Neural progenitor cell (in vitro differentiated cells): Measurements from ENCODE around the gene MACC1. TPM values are rescaled to one million over a fixed set of nuclear protein-coding genes. Genes with fewer than 3 reads are reported as not detected.

Experiments used
- DNase-seq: peaks from one replicate; pipeline ENCODE4 v3.0.0-alpha.2; 2016; ENCODE audit warnings: low spot score
- H2AFZ ChIP-seq: fragments of 200-600 bp; sonication (generic); replicated peaks from 2 replicates; pipeline ENCODE4 v1.6.1; 2016; ENCODE audit warnings: antibody characterized with exemption
- H3F3A ChIP-seq: fragments of 200-600 bp; sonication (generic); 2 replicates; pipeline ENCODE4 v1.6.1; 2016; ENCODE audit warnings: antibody characterized with exemption, low read depth
- H3K27ac ChIP-seq: fragments of 200-600 bp; sonication (generic); 2 replicates; pipeline ENCODE4 v1.5.1; 2016; ENCODE audit warnings: mild to moderate bottlenecking
- H3K27me3 ChIP-seq: fragments of 200-600 bp; sonication (generic); 2 replicates; pipeline ENCODE4 v1.6.1; 2016; ENCODE audit warnings: mild to moderate bottlenecking, moderate library complexity
- H3K36me3 ChIP-seq: fragments of 200-600 bp; sonication (generic); 2 replicates; pipeline ENCODE4 v1.5.1; 2016
- H3K4me1 ChIP-seq: fragments of 200-600 bp; sonication (generic); 2 replicates; pipeline ENCODE4 v1.6.1; 2016; ENCODE audit warnings: mixed run types
- H3K4me2 ChIP-seq: fragments of 200-600 bp; sonication (generic); 2 replicates; pipeline ENCODE4 v1.6.1; 2016
- H3K4me3 ChIP-seq: fragments of 200-600 bp; sonication (generic); 2 replicates; pipeline ENCODE4 v1.5.1; 2016
- H3K79me2 ChIP-seq: fragments of 200-600 bp; sonication (generic); 2 replicates; pipeline ENCODE4 v1.6.1; 2016; ENCODE audit warnings: low read depth
- H3K9ac ChIP-seq: fragments of 200-600 bp; sonication (generic); 2 replicates; pipeline ENCODE4 v1.6.1; 2016
- H3K9me3 ChIP-seq: fragments of 200-600 bp; sonication (generic); 2 replicates; pipeline ENCODE4 v1.5.1; 2016; ENCODE audit warnings: low read depth
- H4K20me1 ChIP-seq: fragments of 200-600 bp; sonication (generic); 2 replicates; pipeline ENCODE4 v1.6.1; 2016; ENCODE audit warnings: low read depth
- H3K27ac Mint-ChIP-seq: 3 replicates; pipeline ENCODE4 v1.8.0; 2021; ENCODE audit warnings: mixed read lengths
- H3K27me3 Mint-ChIP-seq: 2 replicates; pipeline ENCODE4 v1.8.0; 2022; ENCODE audit warnings: low read depth, mild to moderate bottlenecking, inconsistent platforms, moderate library complexity, mixed read lengths; ENCODE audit not compliant: insufficient read depth
- H3K36me3 Mint-ChIP-seq: 3 replicates; pipeline ENCODE4 v1.8.0; 2021; ENCODE audit warnings: mixed read lengths
- H3K4me1 Mint-ChIP-seq: 3 replicates; pipeline ENCODE4 v1.8.0; 2021; ENCODE audit warnings: mixed read lengths
- H3K4me3 Mint-ChIP-seq: 3 replicates; pipeline ENCODE4 v1.8.0; 2021; ENCODE audit warnings: mild to moderate bottlenecking, moderate library complexity, mixed read lengths
- H3K9me3 Mint-ChIP-seq: 3 replicates; pipeline ENCODE4 v1.8.0; 2020; ENCODE audit warnings: mixed read lengths
- EZH2 ChIP-seq: fragments of 200-600 bp; sonication (generic); IDR thresholded peaks from 2 replicates; pipeline ENCODE4 v1.6.1; 2017; ENCODE audit warnings: antibody characterized with exemption, mild to moderate bottlenecking, moderate library complexity
- EZH2phosphoT487 ChIP-seq: fragments of 200-600 bp; sonication (generic); IDR thresholded peaks from 2 replicates; pipeline ENCODE4 v1.6.1; 2017; ENCODE audit warnings: antibody characterized with exemption
- total RNA-seq: library from RNA; depleted of rRNA; stranded (reverse); fragments of >200 nt; gene quantifications from 2 replicates; pipeline ENCODE4 v1.2.3, GENCODE V29; 2015; ENCODE audit warnings: low replicate concordance
- TF ChIP-seq, protein P1 (sequence below): fragments of 200-600 bp; sonication (generic); IDR thresholded peaks from 2 replicates; pipeline ENCODE4 v1.5.1; 2017; ENCODE audit warnings: antibody characterized with exemption, mild to moderate bottlenecking

Gene MACC1
- total RNA-seq, 1 donor from 2014 or later = 7.2 TPM

DNA sequence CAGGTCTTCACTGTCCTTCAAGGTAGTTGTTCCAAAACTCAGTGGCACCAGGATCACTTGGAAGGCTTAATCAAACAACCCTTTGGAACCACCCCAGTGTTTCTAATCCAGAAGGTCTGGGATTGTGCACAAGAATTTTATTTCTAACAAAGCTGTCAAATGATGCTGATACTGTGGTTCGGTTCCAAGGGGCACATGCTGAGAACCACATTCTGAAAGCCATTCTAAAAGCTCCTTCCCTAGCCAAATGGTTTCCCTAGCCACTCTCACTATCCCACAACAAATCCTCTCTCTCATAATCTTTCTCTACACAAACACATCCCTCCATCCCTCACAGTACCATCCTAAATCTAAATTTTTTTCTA is 52.1 kb downstream of the MACC1 start:
- Mint-ChIP-seq H3K27ac (peak overlapping the region; percentile 35), H3K27me3 (no peaks in the 10 kb centered on the region), H3K4me1 (no peaks in the 10 kb centered on the region), H3K9me3 (no peaks in the 10 kb centered on the region), H3K4me3 (no peak overlapping the region), H3K36me3 (no peaks in the 10 kb centered on the region)
- no peak overlapping the region for H3K4me3 ChIP-seq
- no peak overlapping the region for H2AFZ ChIP-seq
- H3K27me3 ChIP-seq = no peaks in the 10 kb centered on the region
- H3K27ac ChIP-seq = no peak overlapping the region
- H3K4me2 ChIP-seq = no peak overlapping the region
- no peaks in the 10 kb centered on the region for H3F3A ChIP-seq
- no peaks in the 10 kb centered on the region for H3K36me3 ChIP-seq
- DNase-seq = no peak
- TF ChIP-seq EZH2phosphoT487 (no peak), EZH2 (no peak)
- TF ChIP-seq, protein P1, sequence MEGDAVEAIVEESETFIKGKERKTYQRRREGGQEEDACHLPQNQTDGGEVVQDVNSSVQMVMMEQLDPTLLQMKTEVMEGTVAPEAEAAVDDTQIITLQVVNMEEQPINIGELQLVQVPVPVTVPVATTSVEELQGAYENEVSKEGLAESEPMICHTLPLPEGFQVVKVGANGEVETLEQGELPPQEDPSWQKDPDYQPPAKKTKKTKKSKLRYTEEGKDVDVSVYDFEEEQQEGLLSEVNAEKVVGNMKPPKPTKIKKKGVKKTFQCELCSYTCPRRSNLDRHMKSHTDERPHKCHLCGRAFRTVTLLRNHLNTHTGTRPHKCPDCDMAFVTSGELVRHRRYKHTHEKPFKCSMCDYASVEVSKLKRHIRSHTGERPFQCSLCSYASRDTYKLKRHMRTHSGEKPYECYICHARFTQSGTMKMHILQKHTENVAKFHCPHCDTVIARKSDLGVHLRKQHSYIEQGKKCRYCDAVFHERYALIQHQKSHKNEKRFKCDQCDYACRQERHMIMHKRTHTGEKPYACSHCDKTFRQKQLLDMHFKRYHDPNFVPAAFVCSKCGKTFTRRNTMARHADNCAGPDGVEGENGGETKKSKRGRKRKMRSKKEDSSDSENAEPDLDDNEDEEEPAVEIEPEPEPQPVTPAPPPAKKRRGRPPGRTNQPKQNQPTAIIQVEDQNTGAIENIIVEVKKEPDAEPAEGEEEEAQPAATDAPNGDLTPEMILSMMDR = no peak
- H3K9me3 ChIP-seq = no peaks in the 10 kb centered on the region
- no peaks in the 10 kb centered on the region for H3K79me2 ChIP-seq
- H4K20me1 ChIP-seq = no peaks in the 10 kb centered on the region
- H3K4me1 ChIP-seq = peaks cover 8% of the 10 kb centered on the region
- no peak overlapping the region for H3K9ac ChIP-seq

DNA sequence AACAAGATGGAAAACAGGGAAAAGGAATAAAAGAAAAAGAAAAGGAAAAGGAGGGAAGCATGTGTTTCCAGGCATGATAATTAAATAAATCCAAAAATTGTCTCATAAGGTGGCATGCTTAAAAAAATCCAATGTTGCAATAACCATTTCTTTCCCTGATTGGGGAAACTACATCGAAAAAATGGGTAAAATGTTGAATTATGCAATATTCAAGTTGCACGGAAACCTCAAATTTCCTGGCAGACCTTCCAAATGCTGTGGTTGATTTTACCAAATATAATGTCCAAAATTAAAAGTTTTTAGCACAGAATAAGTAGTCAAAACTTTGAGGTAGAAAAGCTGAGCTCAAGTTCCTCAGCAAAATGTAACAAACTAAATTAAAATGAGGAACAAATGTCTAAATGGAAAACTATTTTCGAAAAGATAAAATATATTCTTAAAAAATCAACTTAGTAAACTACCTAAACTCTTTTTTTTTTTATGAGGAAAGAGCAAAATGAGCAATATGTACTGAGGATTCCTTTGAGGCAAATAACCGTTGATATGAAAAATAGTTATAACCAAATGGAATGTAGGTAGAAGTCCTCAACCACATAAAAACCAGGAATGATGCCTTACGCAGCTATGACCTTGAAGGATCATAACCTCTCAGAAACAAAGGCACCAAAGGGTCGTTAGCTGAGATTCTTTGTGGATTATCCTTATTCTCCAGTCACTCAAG is 52.6 kb downstream of the MACC1 start:
- H3K27ac ChIP-seq = no peak overlapping the region
- H3K4me3 ChIP-seq = no peak overlapping the region
- no peaks in the 10 kb centered on the region for H3K9me3 ChIP-seq
- H3K27me3 ChIP-seq = no peaks in the 10 kb centered on the region
- H2AFZ ChIP-seq = no peak overlapping the region
- TF ChIP-seq EZH2phosphoT487 (no peak), EZH2 (no peak)
- TF ChIP-seq, protein P1 = no peak
- H3K36me3 Mint-ChIP-seq = no peaks in the 10 kb centered on the region
- H3K4me1 ChIP-seq = peaks cover 8% of the 10 kb centered on the region
- no peaks in the 10 kb centered on the region for H3K27me3 Mint-ChIP-seq
- H3K9me3 Mint-ChIP-seq = no peaks in the 10 kb centered on the region
- no peaks in the 10 kb centered on the region for H3F3A ChIP-seq
- no peak overlapping the region for H3K4me2 ChIP-seq
- no peak overlapping the region for H3K4me3 Mint-ChIP-seq
- no peak overlapping the region for H3K9ac ChIP-seq
- DNase-seq = no peak
- no peaks in the 10 kb centered on the region for H3K79me2 ChIP-seq
- H3K27ac Mint-ChIP-seq = no peak overlapping the region
- H3K36me3 ChIP-seq = no peaks in the 10 kb centered on the region
- H4K20me1 ChIP-seq = no peaks in the 10 kb centered on the region
- no peaks in the 10 kb centered on the region for H3K4me1 Mint-ChIP-seq

DNA sequence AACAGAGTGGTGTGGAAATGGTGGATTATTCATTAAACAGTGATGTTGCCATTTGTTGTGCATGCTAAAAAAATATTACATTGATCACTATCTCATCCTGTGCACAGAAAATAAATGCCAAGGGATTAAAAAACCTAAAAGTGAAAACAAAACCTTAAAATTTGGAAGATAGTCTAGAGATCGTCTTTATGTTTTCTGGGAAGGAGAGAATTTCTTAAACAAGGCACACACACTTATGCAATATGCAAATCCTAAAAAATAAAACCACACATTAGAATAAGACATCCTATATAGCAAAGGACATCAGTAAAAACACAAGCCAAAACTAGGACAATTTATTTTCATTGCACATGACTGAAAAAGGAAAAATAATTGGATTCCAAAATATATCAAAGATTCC is 54.5 kb downstream of the MACC1 start:
- DNase-seq = no peak
- Histone ChIP-seq H3K36me3 (no peaks in the 10 kb centered on the region), H3K9ac (no peak overlapping the region), H4K20me1 (no peaks in the 10 kb centered on the region), H2AFZ (no peak overlapping the region), H3K79me2 (no peaks in the 10 kb centered on the region), H3K27me3 (no peaks in the 10 kb centered on the region), H3F3A (no peaks in the 10 kb centered on the region), H3K4me3 (no peak overlapping the region), H3K27ac (no peak overlapping the region), H3K4me2 (no peak overlapping the region), H3K9me3 (no peaks in the 10 kb centered on the region), H3K4me1 (peaks cover 8% of the 10 kb centered on the region)
- Mint-ChIP-seq H3K4me3 (no peak overlapping the region), H3K9me3 (no peaks in the 10 kb centered on the region), H3K27ac (no peak overlapping the region), H3K27me3 (no peaks in the 10 kb centered on the region), H3K4me1 (no peaks in the 10 kb centered on the region), H3K36me3 (no peaks in the 10 kb centered on the region)
- TF ChIP-seq, protein P1 = no peak
- no peak for TF ChIP-seq EZH2
